K562 (cell line): ENCODE data around the gene CHST14. TPM values are rescaled to one million over a fixed set of nuclear protein-coding genes. Genes with fewer than 3 reads are reported as not detected.

ENCODE experiments used
- ARID4B ChIP-seq: sonication (generic); formaldehyde crosslinking; IDR thresholded peaks from 2 replicates; pipeline ENCODE4 v1.8.0; 2022; ENCODE audit warnings: mild to moderate bottlenecking, missing genetic modification reagents
- JUND ChIP-seq, 2 experiments: IDR thresholded peaks; 2 replicates in 1 of 2; 3 replicates in 1 of 2; pipeline ENCODE4 v1.6.1; 2011; ENCODE audit warnings: borderline replicate concordance in 2 of 2, low read depth in 2 of 2, low read length in 2 of 2, improper control_type of control experiment in 1 of 2, missing biosample characterization in 1 of 2, missing genetic modification characterization in 1 of 2, missing genetic modification reagents in 1 of 2
- KLF10 ChIP-seq: fragments of 250-450 bp; sonication (Bioruptor Pico); IDR thresholded peaks from 2 replicates; pipeline ENCODE4 v1.6.1; 2021; ENCODE audit warnings: matching md5 sums
- SAFB2 ChIP-seq: fragments of 200-400 bp; formaldehyde crosslinking; IDR thresholded peaks from 2 replicates; pipeline ENCODE4 v1.6.1; 2018; ENCODE audit warnings: borderline replicate concordance, low read length, low read depth, moderate library complexity; ENCODE audit not compliant: severe bottlenecking
- ZBTB1 ChIP-seq: sonication (generic); formaldehyde crosslinking; IDR thresholded peaks from 2 replicates; pipeline ENCODE4 v1.8.1; 2023; ENCODE audit warnings: missing genetic modification reagents, low read depth, mild to moderate bottlenecking, borderline replicate concordance
- ZBTB8A ChIP-seq: fragments of 450-650 bp; IDR thresholded peaks from 2 replicates; pipeline ENCODE4 v1.6.1; 2018; ENCODE audit warnings: mild to moderate bottlenecking, moderate library complexity; ENCODE audit not compliant: partially characterized antibody
- ZC3H11A ChIP-seq: IDR thresholded peaks from 2 replicates; pipeline ENCODE4 v1.6.1; 2012; ENCODE audit warnings: low read depth, low read length, improper control_type of control experiment
- ZNF431 ChIP-seq: sonication (generic); formaldehyde crosslinking; IDR thresholded peaks from 2 replicates; pipeline ENCODE4 v1.8.0; 2022; ENCODE audit warnings: mild to moderate bottlenecking, missing genetic modification reagents
- ZSCAN32 ChIP-seq: fragments of 450-650 bp; formaldehyde crosslinking; IDR thresholded peaks from 2 replicates; pipeline ENCODE4 v1.4.0; 2020; ENCODE audit warnings: mild to moderate bottlenecking, moderate library complexity
- polyA plus RNA-seq, 8 experiments: library from polyadenylated mRNA; depleted of rRNA in 4 of 8; stranded (reverse) in 5 of 8; unstranded in 3 of 8; fragments of >200 nt; fragmentation: Nextera tagmentation in 2 of 8; fragmentation: Illumina TruSeq in 1 of 8; extraction: Ambion mirVana in 2 of 8; extraction: Trizol in 1 of 8; gene quantifications; 2 replicates each; pipeline versions ENCODE4 v1.2.1 to v1.2.3, GENCODE V29; 2011 to 2014; ENCODE audit warnings: inconsistent platforms in 1 of 8, missing spikeins in 1 of 8
- total RNA-seq, 7 experiments: library from RNA; depleted of rRNA in 6 of 7; stranded (reverse); fragments of >200 nt in 6 of 7; fragmentation: Illumina TruSeq in 2 of 7; extraction: Trizol in 2 of 7; gene quantifications; 2 replicates each; pipeline versions ENCODE4 v1.2.1 to v1.2.3, GENCODE V29; 2011 to 2021; ENCODE audit warnings: low replicate concordance in 1 of 7
- TF ChIP-seq, protein P1 (sequence below): fragments of 200-400 bp; formaldehyde crosslinking; IDR thresholded peaks from 2 replicates; pipeline ENCODE4 v1.6.1; 2017; ENCODE audit warnings: mild to moderate bottlenecking, low read depth, low read length, moderate library complexity
- TF ChIP-seq, protein P2 (sequence below): fragments of 450-650 bp; IDR thresholded peaks from 2 replicates; pipeline ENCODE4 v1.6.1; 2014; ENCODE audit warnings: low read depth, mild to moderate bottlenecking, moderate library complexity, borderline replicate concordance
- TF ChIP-seq, protein P3 (sequence below): fragments of 250-450 bp; sonication (Bioruptor Pico); IDR thresholded peaks from 2 replicates; pipeline ENCODE4 v1.9.0; 2021; ENCODE audit warnings: mild to moderate bottlenecking, inconsistent platforms
- TF ChIP-seq, protein P4 (sequence below): fragments of 450-650 bp; formaldehyde crosslinking; IDR thresholded peaks from 2 replicates; pipeline ENCODE4 v1.4.0; 2022; ENCODE audit warnings: missing genetic modification characterization

CHST14 gene
- total and polyA plus RNA-seq, 9 of the 15 experiments (the other 6 are each of a cell fraction or from before 2014, with no cell fraction given), result 1.6 to 12.1 (median 4.5) TPM

GRCh38 chr15:40436116-40436891 is 34.5 kb upstream of the CHST14 start (continued):
- TF ChIP-seq, protein P1, sequence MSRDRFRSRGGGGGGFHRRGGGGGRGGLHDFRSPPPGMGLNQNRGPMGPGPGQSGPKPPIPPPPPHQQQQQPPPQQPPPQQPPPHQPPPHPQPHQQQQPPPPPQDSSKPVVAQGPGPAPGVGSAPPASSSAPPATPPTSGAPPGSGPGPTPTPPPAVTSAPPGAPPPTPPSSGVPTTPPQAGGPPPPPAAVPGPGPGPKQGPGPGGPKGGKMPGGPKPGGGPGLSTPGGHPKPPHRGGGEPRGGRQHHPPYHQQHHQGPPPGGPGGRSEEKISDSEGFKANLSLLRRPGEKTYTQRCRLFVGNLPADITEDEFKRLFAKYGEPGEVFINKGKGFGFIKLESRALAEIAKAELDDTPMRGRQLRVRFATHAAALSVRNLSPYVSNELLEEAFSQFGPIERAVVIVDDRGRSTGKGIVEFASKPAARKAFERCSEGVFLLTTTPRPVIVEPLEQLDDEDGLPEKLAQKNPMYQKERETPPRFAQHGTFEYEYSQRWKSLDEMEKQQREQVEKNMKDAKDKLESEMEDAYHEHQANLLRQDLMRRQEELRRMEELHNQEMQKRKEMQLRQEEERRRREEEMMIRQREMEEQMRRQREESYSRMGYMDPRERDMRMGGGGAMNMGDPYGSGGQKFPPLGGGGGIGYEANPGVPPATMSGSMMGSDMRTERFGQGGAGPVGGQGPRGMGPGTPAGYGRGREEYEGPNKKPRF, result no peak
- TF ChIP-seq, protein P2, sequence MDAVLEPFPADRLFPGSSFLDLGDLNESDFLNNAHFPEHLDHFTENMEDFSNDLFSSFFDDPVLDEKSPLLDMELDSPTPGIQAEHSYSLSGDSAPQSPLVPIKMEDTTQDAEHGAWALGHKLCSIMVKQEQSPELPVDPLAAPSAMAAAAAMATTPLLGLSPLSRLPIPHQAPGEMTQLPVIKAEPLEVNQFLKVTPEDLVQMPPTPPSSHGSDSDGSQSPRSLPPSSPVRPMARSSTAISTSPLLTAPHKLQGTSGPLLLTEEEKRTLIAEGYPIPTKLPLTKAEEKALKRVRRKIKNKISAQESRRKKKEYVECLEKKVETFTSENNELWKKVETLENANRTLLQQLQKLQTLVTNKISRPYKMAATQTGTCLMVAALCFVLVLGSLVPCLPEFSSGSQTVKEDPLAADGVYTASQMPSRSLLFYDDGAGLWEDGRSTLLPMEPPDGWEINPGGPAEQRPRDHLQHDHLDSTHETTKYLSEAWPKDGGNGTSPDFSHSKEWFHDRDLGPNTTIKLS, result peak; percentile 93; the same call in 1 of the 2 replicates
- TF ChIP-seq ZC3H11A, result no peak
- no peak for TF ChIP-seq ZBTB8A
- no peak for TF ChIP-seq SAFB2
- TF ChIP-seq ZNF431 (CRISPR knock-in tag), result no peak
- TF ChIP-seq, protein P3, sequence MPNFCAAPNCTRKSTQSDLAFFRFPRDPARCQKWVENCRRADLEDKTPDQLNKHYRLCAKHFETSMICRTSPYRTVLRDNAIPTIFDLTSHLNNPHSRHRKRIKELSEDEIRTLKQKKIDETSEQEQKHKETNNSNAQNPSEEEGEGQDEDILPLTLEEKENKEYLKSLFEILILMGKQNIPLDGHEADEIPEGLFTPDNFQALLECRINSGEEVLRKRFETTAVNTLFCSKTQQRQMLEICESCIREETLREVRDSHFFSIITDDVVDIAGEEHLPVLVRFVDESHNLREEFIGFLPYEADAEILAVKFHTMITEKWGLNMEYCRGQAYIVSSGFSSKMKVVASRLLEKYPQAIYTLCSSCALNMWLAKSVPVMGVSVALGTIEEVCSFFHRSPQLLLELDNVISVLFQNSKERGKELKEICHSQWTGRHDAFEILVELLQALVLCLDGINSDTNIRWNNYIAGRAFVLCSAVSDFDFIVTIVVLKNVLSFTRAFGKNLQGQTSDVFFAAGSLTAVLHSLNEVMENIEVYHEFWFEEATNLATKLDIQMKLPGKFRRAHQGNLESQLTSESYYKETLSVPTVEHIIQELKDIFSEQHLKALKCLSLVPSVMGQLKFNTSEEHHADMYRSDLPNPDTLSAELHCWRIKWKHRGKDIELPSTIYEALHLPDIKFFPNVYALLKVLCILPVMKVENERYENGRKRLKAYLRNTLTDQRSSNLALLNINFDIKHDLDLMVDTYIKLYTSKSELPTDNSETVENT, result no peak
- no peak for TF ChIP-seq ZBTB1 (CRISPR knock-in tag)
- TF ChIP-seq JUND (IDR thresholded peaks at IDR 0.05; ENCODE audit: borderline replicate concordance, low read depth, low read length), result no peak
- TF ChIP-seq JUND (tag; IDR thresholded peaks at IDR 0.05; ENCODE audit: borderline replicate concordance, low read depth, low read length), result no peak
- TF ChIP-seq ZSCAN32 (CRISPR knock-in tag), result no peak
- TF ChIP-seq, protein P4, sequence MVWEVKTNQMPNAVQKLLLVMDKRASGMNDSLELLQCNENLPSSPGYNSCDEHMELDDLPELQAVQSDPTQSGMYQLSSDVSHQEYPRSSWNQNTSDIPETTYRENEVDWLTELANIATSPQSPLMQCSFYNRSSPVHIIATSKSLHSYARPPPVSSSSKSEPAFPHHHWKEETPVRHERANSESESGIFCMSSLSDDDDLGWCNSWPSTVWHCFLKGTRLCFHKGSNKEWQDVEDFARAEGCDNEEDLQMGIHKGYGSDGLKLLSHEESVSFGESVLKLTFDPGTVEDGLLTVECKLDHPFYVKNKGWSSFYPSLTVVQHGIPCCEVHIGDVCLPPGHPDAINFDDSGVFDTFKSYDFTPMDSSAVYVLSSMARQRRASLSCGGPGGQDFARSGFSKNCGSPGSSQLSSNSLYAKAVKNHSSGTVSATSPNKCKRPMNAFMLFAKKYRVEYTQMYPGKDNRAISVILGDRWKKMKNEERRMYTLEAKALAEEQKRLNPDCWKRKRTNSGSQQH (CRISPR knock-in tag), result no peak
- TF ChIP-seq ARID4B (CRISPR knock-in tag), result 0 out of 2 replicates have a peak, but pooled peaks have one; percentile 49
- no peak for TF ChIP-seq KLF10 (CRISPR knock-in tag)
